ENCODE results near the gene BNIP3. TPM values are rescaled to one million over a fixed set of nuclear protein-coding genes. Genes with fewer than 3 reads are reported as not detected.

BNIP3 gene
- total and polyA plus RNA-seq, 4 donors, result 55.5 to 78.4 (median 70.6) TPM

- no peak for DNase-seq (ENCODE audit: low read depth in 4 of 6, low spot score in 6 of 6)
- no peaks in the 10 kb centered on the region for H3K27me3 ChIP-seq (ENCODE audit: control insufficient read depth, insufficient read depth, low read length)
- WGBS (ENCODE audit: insufficient coverage), result 96% methylated on average over 6 of the region's 6 CpGs
- H3K4me1 ChIP-seq (ENCODE audit: control insufficient read depth, insufficient read depth, low read length), result no peaks in the 10 kb centered on the region
- peaks cover 72% of the 10 kb centered on the region for H3K36me3 ChIP-seq (ENCODE audit: control insufficient read depth, insufficient read depth, low read length)
- H3K9me3 ChIP-seq (ENCODE audit: control insufficient read depth, insufficient read depth, low read length), result no peaks in the 10 kb centered on the region
- H3K4me3 ChIP-seq (ENCODE audit: low read depth, low read length), result no peak overlapping the region
- no peak overlapping the region for H3K27ac ChIP-seq (ENCODE audit: low read depth, low read length)
Measured at GRCh38 chr10:131948501-131948900, 33.2 kb downstream of the BNIP3 start.

- 93% methylated on average over 12 of the region's 18 CpGs for WGBS (ENCODE audit: insufficient coverage)
- Histone ChIP-seq H3K4me1 (ENCODE audit: control insufficient read depth, insufficient read depth, low read length) (no peaks in the 10 kb centered on the region), H3K9me3 (ENCODE audit: control insufficient read depth, insufficient read depth, low read length) (no peaks in the 10 kb centered on the region), H3K27ac (ENCODE audit: low read depth, low read length) (no peak overlapping the region), H3K4me3 (ENCODE audit: low read depth, low read length) (no peak overlapping the region), H3K27me3 (ENCODE audit: control insufficient read depth, insufficient read depth, low read length) (no peaks in the 10 kb centered on the region), H3K36me3 (ENCODE audit: control insufficient read depth, insufficient read depth, low read length) (peaks cover 67% of the 10 kb centered on the region)
- no peak for DNase-seq (ENCODE audit: low read depth in 4 of 6, low spot score in 6 of 6)
Measured at GRCh38 chr10:131947631-131948347, 33.9 kb downstream of the BNIP3 start.

GRCh38 chr10:131946880-131947279, 34.8 kb downstream of the BNIP3 start:
- 98% methylated on average over 14 of the region's 14 CpGs for WGBS (ENCODE audit: insufficient coverage)
- Histone ChIP-seq H3K4me3 (ENCODE audit: low read depth, low read length) (no peak overlapping the region), H3K36me3 (ENCODE audit: control insufficient read depth, insufficient read depth, low read length) (peaks cover 65% of the 10 kb centered on the region), H3K27ac (ENCODE audit: low read depth, low read length) (no peak overlapping the region), H3K27me3 (ENCODE audit: control insufficient read depth, insufficient read depth, low read length) (no peaks in the 10 kb centered on the region), H3K4me1 (ENCODE audit: control insufficient read depth, insufficient read depth, low read length) (no peaks in the 10 kb centered on the region), H3K9me3 (ENCODE audit: control insufficient read depth, insufficient read depth, low read length) (no peaks in the 10 kb centered on the region)
- no peak for DNase-seq (ENCODE audit: low read depth in 4 of 6, low spot score in 6 of 6)

GRCh38 chr10:131946321-131946751, 35.4 kb downstream of the BNIP3 start:
- H3K27ac ChIP-seq (ENCODE audit: low read depth, low read length), result no peak overlapping the region
- H3K9me3 ChIP-seq (ENCODE audit: control insufficient read depth, insufficient read depth, low read length), result no peaks in the 10 kb centered on the region
- no peak overlapping the region for H3K4me3 ChIP-seq (ENCODE audit: low read depth, low read length)
- H3K27me3 ChIP-seq (ENCODE audit: control insufficient read depth, insufficient read depth, low read length), result no peaks in the 10 kb centered on the region
- no peak for DNase-seq (ENCODE audit: low read depth in 4 of 6, low spot score in 6 of 6)
- H3K4me1 ChIP-seq (ENCODE audit: control insufficient read depth, insufficient read depth, low read length), result no peaks in the 10 kb centered on the region
- WGBS (ENCODE audit: insufficient coverage), result 96% methylated on average over 14 of the region's 14 CpGs
- H3K36me3 ChIP-seq (ENCODE audit: control insufficient read depth, insufficient read depth, low read length), result peaks cover 60% of the 10 kb centered on the region

GRCh38 chr10:131944976-131945695, 36.6 kb downstream of the BNIP3 start:
- WGBS (ENCODE audit: insufficient coverage), result 93% methylated on average over 26 of the region's 28 CpGs
- Histone ChIP-seq H3K27ac (ENCODE audit: low read depth, low read length) (no peak overlapping the region), H3K36me3 (ENCODE audit: control insufficient read depth, insufficient read depth, low read length) (peaks cover 50% of the 10 kb centered on the region), H3K9me3 (ENCODE audit: control insufficient read depth, insufficient read depth, low read length) (no peaks in the 10 kb centered on the region), H3K4me3 (ENCODE audit: low read depth, low read length) (no peak overlapping the region), H3K27me3 (ENCODE audit: control insufficient read depth, insufficient read depth, low read length) (no peaks in the 10 kb centered on the region), H3K4me1 (ENCODE audit: control insufficient read depth, insufficient read depth, low read length) (no peaks in the 10 kb centered on the region)
- DNase-seq (ENCODE audit: low read depth in 4 of 6, low spot score in 6 of 6), result no peak

- Histone ChIP-seq H3K4me1 (ENCODE audit: control insufficient read depth, insufficient read depth, low read length) (no peaks in the 10 kb centered on the region), H3K27me3 (ENCODE audit: control insufficient read depth, insufficient read depth, low read length) (no peaks in the 10 kb centered on the region), H3K4me3 (ENCODE audit: low read depth, low read length) (no peak overlapping the region), H3K36me3 (ENCODE audit: control insufficient read depth, insufficient read depth, low read length) (peaks cover 47% of the 10 kb centered on the region), H3K9me3 (ENCODE audit: control insufficient read depth, insufficient read depth, low read length) (no peaks in the 10 kb centered on the region), H3K27ac (ENCODE audit: low read depth, low read length) (no peak overlapping the region)
- no peak for DNase-seq (ENCODE audit: low read depth in 4 of 6, low spot score in 6 of 6)
- WGBS (ENCODE audit: insufficient coverage), result 67% methylated on average over 4 of the region's 4 CpGs
Measured at GRCh38 chr10:131944412-131944811, 37.3 kb downstream of the BNIP3 start.

GRCh38 chr10:131943021-131943814, 38.5 kb downstream of the BNIP3 start:
- Histone ChIP-seq H3K27me3 (ENCODE audit: control insufficient read depth, insufficient read depth, low read length) (no peaks in the 10 kb centered on the region), H3K36me3 (ENCODE audit: control insufficient read depth, insufficient read depth, low read length) (peaks cover 43% of the 10 kb centered on the region), H3K4me3 (ENCODE audit: low read depth, low read length) (no peak overlapping the region), H3K4me1 (ENCODE audit: control insufficient read depth, insufficient read depth, low read length) (no peaks in the 10 kb centered on the region), H3K27ac (ENCODE audit: low read depth, low read length) (no peak overlapping the region), H3K9me3 (ENCODE audit: control insufficient read depth, insufficient read depth, low read length) (no peaks in the 10 kb centered on the region)
- WGBS (ENCODE audit: insufficient coverage), result 41% methylated on average over 4 of the region's 11 CpGs
- DNase-seq (ENCODE audit: low read depth in 4 of 6, low spot score in 6 of 6), result peak in 1 of 6 donors; percentile 16

- no peaks in the 10 kb centered on the region for H3K27me3 ChIP-seq (ENCODE audit: control insufficient read depth, insufficient read depth, low read length)
- peaks cover 47% of the 10 kb centered on the region for H3K36me3 ChIP-seq (ENCODE audit: control insufficient read depth, insufficient read depth, low read length)
- no peak overlapping the region for H3K4me3 ChIP-seq (ENCODE audit: low read depth, low read length)
- no CpG with 5 or more reads among the region's 1 CpG for WGBS (ENCODE audit: insufficient coverage)
- DNase-seq (ENCODE audit: low read depth in 4 of 6, low spot score in 6 of 6), result no peak
- H3K4me1 ChIP-seq (ENCODE audit: control insufficient read depth, insufficient read depth, low read length), result no peaks in the 10 kb centered on the region
- no peak overlapping the region for H3K27ac ChIP-seq (ENCODE audit: low read depth, low read length)
- H3K9me3 ChIP-seq (ENCODE audit: control insufficient read depth, insufficient read depth, low read length), result no peaks in the 10 kb centered on the region
Measured at GRCh38 chr10:131942455-131942854, 39.3 kb downstream of the BNIP3 start.

GRCh38 chr10:131938681-131939080, 43.0 kb downstream of the BNIP3 start:
- H3K27ac ChIP-seq (ENCODE audit: low read depth, low read length), result no peak overlapping the region

More at GRCh38 chr10:131938681-131939080, 43.0 kb downstream of the BNIP3 start:
- Histone ChIP-seq H3K27me3 (ENCODE audit: control insufficient read depth, insufficient read depth, low read length) (no peaks in the 10 kb centered on the region), H3K4me1 (ENCODE audit: control insufficient read depth, insufficient read depth, low read length) (peaks cover 6% of the 10 kb centered on the region), H3K9me3 (ENCODE audit: control insufficient read depth, insufficient read depth, low read length) (no peaks in the 10 kb centered on the region), H3K36me3 (ENCODE audit: control insufficient read depth, insufficient read depth, low read length) (peaks cover 46% of the 10 kb centered on the region), H3K4me3 (ENCODE audit: low read depth, low read length) (no peak overlapping the region)
- 94% methylated on average over 9 of the region's 10 CpGs for WGBS (ENCODE audit: insufficient coverage)
- DNase-seq (ENCODE audit: low read depth in 4 of 6, low spot score in 6 of 6), result no peak
